OCI-LY3 (cell line): ENCODE results near the gene EVX1.

Experiments used
- H2AFZ ChIP-seq: fragments of 200-600, 300-600 bp; shearing (Covaris generic); 2 replicates; pipeline ENCODE4 v1.6.0; 2014; ENCODE audit warnings: antibody characterized with exemption, low read depth, low read length
- H3K27ac ChIP-seq: fragments of 200-600, 300-600 bp; sonication (generic); 2 replicates; pipeline ENCODE4 v1.5.1; 2014; ENCODE audit warnings: mild to moderate bottlenecking, low read length, moderate library complexity, mixed read lengths
- H3K27me3 ChIP-seq: fragments of 200-600, 300-600 bp; sonication (generic); 2 replicates; pipeline ENCODE4 v1.6.1; 2014; ENCODE audit warnings: low read depth, low read length, mixed read lengths
- H3K36me3 ChIP-seq: fragments of 200-600, 300-600 bp; sonication (generic); replicated peaks from 2 replicates; pipeline ENCODE3; 2014; ENCODE audit warnings: low read depth, low read length, mixed read lengths
- H3K4me1 ChIP-seq: fragments of 300-600, 200-600 bp; sonication (generic); 2 replicates; pipeline ENCODE4 v1.6.1; 2014; ENCODE audit warnings: low read length, mixed read lengths
- H3K4me2 ChIP-seq: fragments of 200-600, 300-600 bp; sonication (generic); 2 replicates; pipeline ENCODE4 v1.6.1; 2014; ENCODE audit warnings: low read length, mixed read lengths
- H3K4me3 ChIP-seq: fragments of 300-600, 200-600 bp; sonication (generic); 2 replicates; pipeline ENCODE4 v1.5.1; 2014; ENCODE audit warnings: antibody characterized with exemption, mild to moderate bottlenecking, low read length, moderate library complexity
- H3K79me2 ChIP-seq: fragments of 300-600, 200-600 bp; shearing (Covaris generic); 2 replicates; pipeline ENCODE4 v1.6.1; 2014; ENCODE audit warnings: mild to moderate bottlenecking, low read length, mixed read lengths
- H3K9ac ChIP-seq: fragments of 300-600, 200-600 bp; shearing (Covaris generic); 2 replicates; pipeline ENCODE4 v1.6.0; 2014; ENCODE audit warnings: mild to moderate bottlenecking, low read length, moderate library complexity
- H3K9me3 ChIP-seq: fragments of 200-600, 300-600 bp; shearing (Covaris generic); 2 replicates; pipeline ENCODE4 v1.6.1; 2014; ENCODE audit warnings: low read length, mixed read lengths; ENCODE audit not compliant: insufficient read depth
- H4K20me1 ChIP-seq: fragments of 200-600, 300-600 bp; sonication (generic); 2 replicates; pipeline ENCODE4 v1.6.1; 2016; ENCODE audit warnings: low read length, mixed read lengths; ENCODE audit not compliant: insufficient read depth
- EZH2phosphoT487 ChIP-seq: fragments of 200-600 bp; shearing (Covaris generic); IDR thresholded peaks from 2 replicates; pipeline ENCODE4 v1.6.1; 2018; ENCODE audit warnings: antibody characterized with exemption, mixed run types, low read depth
- TF ChIP-seq, protein P1 (sequence below): fragments of 200-600, 300-600 bp; sonication (generic); IDR thresholded peaks from 2 replicates; pipeline ENCODE4 v1.5.1; 2014; ENCODE audit warnings: antibody characterized with exemption, low read length, low read depth

The EVX1 gene

GRCh38 chr7:27208998-27209397 lies 33.6 kb upstream of the EVX1 start:
- H3K4me3 ChIP-seq: no peak overlapping the region
- no peak overlapping the region for H3K9ac ChIP-seq
- H3K27ac ChIP-seq: no peak overlapping the region
- H3K36me3 ChIP-seq: no peaks in the 10 kb centered on the region
- H3K4me1 ChIP-seq: no peaks in the 10 kb centered on the region
- no peaks in the 10 kb centered on the region for H3K79me2 ChIP-seq
- no peak for TF ChIP-seq EZH2phosphoT487
- TF ChIP-seq, protein P1, sequence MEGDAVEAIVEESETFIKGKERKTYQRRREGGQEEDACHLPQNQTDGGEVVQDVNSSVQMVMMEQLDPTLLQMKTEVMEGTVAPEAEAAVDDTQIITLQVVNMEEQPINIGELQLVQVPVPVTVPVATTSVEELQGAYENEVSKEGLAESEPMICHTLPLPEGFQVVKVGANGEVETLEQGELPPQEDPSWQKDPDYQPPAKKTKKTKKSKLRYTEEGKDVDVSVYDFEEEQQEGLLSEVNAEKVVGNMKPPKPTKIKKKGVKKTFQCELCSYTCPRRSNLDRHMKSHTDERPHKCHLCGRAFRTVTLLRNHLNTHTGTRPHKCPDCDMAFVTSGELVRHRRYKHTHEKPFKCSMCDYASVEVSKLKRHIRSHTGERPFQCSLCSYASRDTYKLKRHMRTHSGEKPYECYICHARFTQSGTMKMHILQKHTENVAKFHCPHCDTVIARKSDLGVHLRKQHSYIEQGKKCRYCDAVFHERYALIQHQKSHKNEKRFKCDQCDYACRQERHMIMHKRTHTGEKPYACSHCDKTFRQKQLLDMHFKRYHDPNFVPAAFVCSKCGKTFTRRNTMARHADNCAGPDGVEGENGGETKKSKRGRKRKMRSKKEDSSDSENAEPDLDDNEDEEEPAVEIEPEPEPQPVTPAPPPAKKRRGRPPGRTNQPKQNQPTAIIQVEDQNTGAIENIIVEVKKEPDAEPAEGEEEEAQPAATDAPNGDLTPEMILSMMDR: no peak
- H3K27me3 ChIP-seq: no peaks in the 10 kb centered on the region
- H2AFZ ChIP-seq: no peak overlapping the region
- H3K9me3 ChIP-seq: no peaks in the 10 kb centered on the region
- no peaks in the 10 kb centered on the region for H4K20me1 ChIP-seq
- H3K4me2 ChIP-seq: no peak overlapping the region

GRCh38 chr7:27209933-27210440 lies 32.6 kb upstream of the EVX1 start:
- no peaks in the 10 kb centered on the region for H3K27me3 ChIP-seq
- no peaks in the 10 kb centered on the region for H3K4me1 ChIP-seq
- no peak overlapping the region for H3K4me3 ChIP-seq
- no peaks in the 10 kb centered on the region for H3K79me2 ChIP-seq
- no peak overlapping the region for H3K4me2 ChIP-seq
- H3K9me3 ChIP-seq: no peaks in the 10 kb centered on the region
- H2AFZ ChIP-seq: no peak overlapping the region
- no peak for TF ChIP-seq EZH2phosphoT487
- TF ChIP-seq, protein P1: no peak
- H3K36me3 ChIP-seq: no peaks in the 10 kb centered on the region
- no peaks in the 10 kb centered on the region for H4K20me1 ChIP-seq
- no peak overlapping the region for H3K27ac ChIP-seq
- H3K9ac ChIP-seq: no peak overlapping the region

DNA sequence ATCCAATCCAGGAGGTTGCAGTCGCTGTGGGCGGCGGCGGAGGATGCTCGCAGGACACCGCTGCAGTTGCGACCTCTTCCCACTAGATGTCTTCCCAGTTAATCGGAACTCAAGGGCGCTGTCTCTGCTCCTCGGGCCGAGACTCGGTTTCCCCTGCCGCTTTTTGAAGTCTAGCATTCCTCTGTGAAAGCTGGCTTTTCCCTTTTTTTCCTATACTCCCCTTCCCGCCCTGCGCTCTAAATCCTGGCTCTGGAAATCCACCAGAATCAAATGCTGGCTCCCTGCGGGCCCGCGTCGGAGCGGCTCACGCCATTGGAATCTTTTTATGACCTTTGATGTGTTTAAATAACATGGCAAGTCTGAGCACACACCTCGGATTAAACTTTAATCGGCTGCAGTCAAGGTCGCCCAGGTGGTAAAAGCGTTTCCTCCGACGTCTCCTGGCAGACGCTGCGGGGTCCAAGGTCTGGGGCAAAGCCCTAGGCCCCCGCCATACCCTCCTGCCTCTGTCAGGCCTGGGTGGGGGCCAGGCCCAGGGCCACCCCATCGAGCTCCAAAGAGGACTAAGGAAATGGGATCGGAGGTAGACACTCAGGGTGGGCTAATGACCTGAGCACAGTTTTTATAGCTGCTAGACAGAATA lies 32.0 kb upstream of the EVX1 start:
- Histone ChIP-seq H2AFZ (no peak overlapping the region), H3K9me3 (no peaks in the 10 kb centered on the region), H3K4me1 (no peaks in the 10 kb centered on the region), H3K4me3 (no peak overlapping the region), H3K9ac (no peak overlapping the region), H3K4me2 (peak overlapping the region; percentile 49; the same call in 1 of the 2 replicates), H4K20me1 (no peaks in the 10 kb centered on the region), H3K79me2 (no peaks in the 10 kb centered on the region), H3K27me3 (no peaks in the 10 kb centered on the region), H3K36me3 (no peaks in the 10 kb centered on the region), H3K27ac (no peak overlapping the region)
- TF ChIP-seq, protein P1: peak; percentile 62
- no peak for TF ChIP-seq EZH2phosphoT487

DNA sequence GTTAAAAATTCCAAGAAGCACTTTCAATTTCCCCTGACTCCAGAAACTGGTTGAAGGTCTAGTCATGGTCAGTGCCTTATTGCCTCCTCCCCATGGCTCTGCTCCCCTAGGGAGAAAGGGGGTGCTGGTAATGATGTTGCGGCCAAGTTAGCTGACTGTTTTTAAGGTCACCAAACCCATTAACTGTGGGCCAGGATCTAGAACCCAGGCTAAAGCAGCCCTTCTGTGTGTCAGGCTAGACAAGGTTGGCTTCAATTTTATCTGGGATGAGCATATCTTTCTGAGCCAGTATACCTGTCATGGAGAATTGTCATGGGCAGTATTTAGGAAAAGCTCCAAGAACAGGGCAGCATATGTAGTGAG lies 31.5 kb upstream of the EVX1 start:
- H3K79me2 ChIP-seq: no peaks in the 10 kb centered on the region
- TF ChIP-seq EZH2phosphoT487: no peak
- TF ChIP-seq, protein P1: no peak
- H3K27me3 ChIP-seq: no peaks in the 10 kb centered on the region
- no peak overlapping the region for H3K27ac ChIP-seq
- H3K9ac ChIP-seq: no peak overlapping the region
- H3K4me3 ChIP-seq: no peak overlapping the region
- no peaks in the 10 kb centered on the region for H4K20me1 ChIP-seq
- no peak overlapping the region for H3K4me2 ChIP-seq
- H3K4me1 ChIP-seq: no peaks in the 10 kb centered on the region
- H2AFZ ChIP-seq: no peak overlapping the region
- no peaks in the 10 kb centered on the region for H3K9me3 ChIP-seq
- H3K36me3 ChIP-seq: no peaks in the 10 kb centered on the region
